ENCODE measurements around the gene ARID3B. TPM values are rescaled to one million over a fixed set of nuclear protein-coding genes. Genes with fewer than 3 reads are reported as not detected.
A peak's percentile ranks its signal among the peaks of the same experiment; 100 is the strongest.

Gene ARID3B
- total and polyA plus RNA-seq, 3 experiments from 2014 or later: 13.0 to 31.1 (median 30.1) TPM

GRCh38 chr15:74603026-74603788 lies 62.2 kb downstream of the ARID3B start:
- CTCF ChIA-PET: interaction anchor here (0.8 to 0.9 kb wide), 2 partner anchors 10 to 71 kb away, joined by 3 read pairs; no protein-coding TSS in a partner anchor
- POLR2A ChIA-PET: no interaction called here

GRCh38 chr15:74603789-74604705 lies 63.0 kb downstream of the ARID3B start:
- ChIA-PET POLR2A (no interaction called here), CTCF (interaction anchor here (0.8 kb wide), 1 partner anchor 72 kb away, joined by 3 read pairs; no protein-coding TSS in a partner anchor)
- H3K27ac ChIP-seq (ENCODE audit: low read depth, low read length): no peak overlapping the region
- H3K36me3 ChIP-seq (ENCODE audit: insufficient read depth, low read length): no peaks in the 10 kb centered on the region
- Mint-ChIP-seq H3K27me3 (no peaks in the 10 kb centered on the region), H3K27ac (no peak overlapping the region), H3K4me1 (peaks cover 6 to 7% (median 6%) of the 10 kb centered on the region in 3 donors), H3K36me3 (no peaks in the 10 kb centered on the region), H3K4me3 (no peak overlapping the region), H3K9me3 (no peaks in the 10 kb centered on the region)
- no peaks in the 10 kb centered on the region for H3K27me3 ChIP-seq (ENCODE audit: insufficient read depth, low read length, poor library complexity, severe bottlenecking)
- no peak for DNase-seq
- H3K9me3 ChIP-seq (ENCODE audit: low read length): no peaks in the 10 kb centered on the region
- peaks cover 8% of the 10 kb centered on the region for H3K4me1 ChIP-seq (ENCODE audit: insufficient read depth, low read length)
- H3K4me3 ChIP-seq (ENCODE audit: low read length): no peak overlapping the region

More at GRCh38 chr15:74603026-74603788, 62.2 kb downstream of the ARID3B start:
- Mint-ChIP-seq H3K9me3 (no peaks in the 10 kb centered on the region), H3K4me1 (peaks cover 14 to 16% (median 15%) of the 10 kb centered on the region in 3 donors), H3K4me3 (no peak overlapping the region), H3K27ac (no peak overlapping the region), H3K27me3 (no peaks in the 10 kb centered on the region), H3K36me3 (peaks cover 0 to 5% (median 0%) of the 10 kb centered on the region in 3 donors)
- Histone ChIP-seq H3K9me3 (ENCODE audit: low read length) (no peaks in the 10 kb centered on the region), H3K36me3 (ENCODE audit: insufficient read depth, low read length) (no peaks in the 10 kb centered on the region), H3K27ac (ENCODE audit: low read depth, low read length) (no peak overlapping the region), H3K4me1 (ENCODE audit: insufficient read depth, low read length) (peaks cover 15% of the 10 kb centered on the region), H3K27me3 (ENCODE audit: insufficient read depth, low read length, poor library complexity, severe bottlenecking) (no peaks in the 10 kb centered on the region), H3K4me3 (ENCODE audit: low read length) (no peak overlapping the region)
- DNase-seq: no peak

- H3K36me3 ChIP-seq (ENCODE audit: insufficient read depth, low read length): no peaks in the 10 kb centered on the region
- CTCF ChIA-PET: no interaction called here
- H3K27ac Mint-ChIP-seq: peak overlapping the region in 1 of 8 donors; percentile 85
- no peaks in the 10 kb centered on the region for H3K27me3 Mint-ChIP-seq
- H3K9me3 ChIP-seq (ENCODE audit: low read length): no peaks in the 10 kb centered on the region
- H3K4me1 ChIP-seq (ENCODE audit: insufficient read depth, low read length): no peaks in the 10 kb centered on the region
- no peak overlapping the region for H3K27ac ChIP-seq (ENCODE audit: low read depth, low read length)
- H3K4me3 Mint-ChIP-seq: no peak overlapping the region
- POLR2A ChIA-PET: no interaction called here
- no peak for DNase-seq
- H3K4me3 ChIP-seq (ENCODE audit: low read length): no peak overlapping the region
- H3K9me3 Mint-ChIP-seq: no peaks in the 10 kb centered on the region
- H3K4me1 Mint-ChIP-seq: no peaks in the 10 kb centered on the region
- H3K27me3 ChIP-seq (ENCODE audit: insufficient read depth, low read length, poor library complexity, severe bottlenecking): no peaks in the 10 kb centered on the region
- no peaks in the 10 kb centered on the region for H3K36me3 Mint-ChIP-seq
Measured at GRCh38 chr15:74604983-74605794, 64.2 kb downstream of the ARID3B start.

- ChIA-PET CTCF (no interaction called here), POLR2A (no interaction called here)
- no peaks in the 10 kb centered on the region for H3K36me3 Mint-ChIP-seq
- no peaks in the 10 kb centered on the region for H3K36me3 ChIP-seq (ENCODE audit: insufficient read depth, low read length)
- H3K9me3 ChIP-seq (ENCODE audit: low read length): no peaks in the 10 kb centered on the region
- no peak overlapping the region for H3K27ac ChIP-seq (ENCODE audit: low read depth, low read length)
- peak overlapping the region in 1 of 8 donors; percentile 85 for H3K27ac Mint-ChIP-seq
- no peak overlapping the region for H3K4me3 Mint-ChIP-seq
- no peaks in the 10 kb centered on the region for H3K4me1 Mint-ChIP-seq
- H3K27me3 ChIP-seq (ENCODE audit: insufficient read depth, low read length, poor library complexity, severe bottlenecking): no peaks in the 10 kb centered on the region
- H3K4me3 ChIP-seq (ENCODE audit: low read length): no peak overlapping the region
- H3K27me3 Mint-ChIP-seq: no peaks in the 10 kb centered on the region
- no peaks in the 10 kb centered on the region for H3K4me1 ChIP-seq (ENCODE audit: insufficient read depth, low read length)
- H3K9me3 Mint-ChIP-seq: no peaks in the 10 kb centered on the region
- no peak for DNase-seq
Measured at GRCh38 chr15:74605795-74606150, 64.8 kb downstream of the ARID3B start.

- no peak overlapping the region for H3K27ac ChIP-seq (ENCODE audit: low read depth, low read length)
- Mint-ChIP-seq H3K36me3 (no peaks in the 10 kb centered on the region), H3K9me3 (no peaks in the 10 kb centered on the region), H3K27me3 (no peaks in the 10 kb centered on the region), H3K4me1 (peaks cover 0 to 5% (median 0%) of the 10 kb centered on the region in 3 donors), H3K4me3 (no peak overlapping the region), H3K27ac (no peak overlapping the region)
- no peaks in the 10 kb centered on the region for H3K36me3 ChIP-seq (ENCODE audit: insufficient read depth, low read length)
- H3K9me3 ChIP-seq (ENCODE audit: low read length): no peaks in the 10 kb centered on the region
- H3K4me1 ChIP-seq (ENCODE audit: insufficient read depth, low read length): no peaks in the 10 kb centered on the region
- POLR2A ChIA-PET: interaction anchor here (1.3 kb wide), 1 partner anchor 51 kb away, joined by 4 read pairs; no protein-coding TSS in a partner anchor
- no peak for DNase-seq
- H3K4me3 ChIP-seq (ENCODE audit: low read length): no peak overlapping the region
- H3K27me3 ChIP-seq (ENCODE audit: insufficient read depth, low read length, poor library complexity, severe bottlenecking): no peaks in the 10 kb centered on the region
- CTCF ChIA-PET: no interaction called here
Measured at GRCh38 chr15:74608786-74609185, 67.8 kb downstream of the ARID3B start.

GRCh38 chr15:74609938-74610301 lies 68.9 kb downstream of the ARID3B start:
- Mint-ChIP-seq H3K4me1 (peaks cover 0 to 7% (median 0%) of the 10 kb centered on the region in 3 donors), H3K4me3 (no peak overlapping the region), H3K9me3 (no peaks in the 10 kb centered on the region), H3K27ac (no peak overlapping the region), H3K27me3 (no peaks in the 10 kb centered on the region), H3K36me3 (peaks cover 0 to 2% (median 0%) of the 10 kb centered on the region in 3 donors)
- Histone ChIP-seq H3K27ac (ENCODE audit: low read depth, low read length) (no peak overlapping the region), H3K27me3 (ENCODE audit: insufficient read depth, low read length, poor library complexity, severe bottlenecking) (no peaks in the 10 kb centered on the region), H3K4me1 (ENCODE audit: insufficient read depth, low read length) (no peaks in the 10 kb centered on the region), H3K4me3 (ENCODE audit: low read length) (no peak overlapping the region), H3K9me3 (ENCODE audit: low read length) (no peaks in the 10 kb centered on the region), H3K36me3 (ENCODE audit: insufficient read depth, low read length) (no peaks in the 10 kb centered on the region)
- no peak for DNase-seq
- ChIA-PET CTCF (no interaction called here), POLR2A (interaction anchor here (1.3 kb wide), 1 partner anchor 52 kb away, joined by 4 read pairs; no protein-coding TSS in a partner anchor)

GRCh38 chr15:74610302-74610951 lies 69.4 kb downstream of the ARID3B start:
- no peaks in the 10 kb centered on the region for H3K36me3 ChIP-seq (ENCODE audit: insufficient read depth, low read length)
- Mint-ChIP-seq H3K36me3 (peaks cover 0 to 4% (median 0%) of the 10 kb centered on the region in 3 donors), H3K4me3 (no peak overlapping the region), H3K27ac (no peak overlapping the region), H3K9me3 (no peaks in the 10 kb centered on the region), H3K4me1 (peaks cover 0 to 7% (median 0%) of the 10 kb centered on the region in 3 donors), H3K27me3 (no peaks in the 10 kb centered on the region)
- H3K27ac ChIP-seq (ENCODE audit: low read depth, low read length): no peak overlapping the region
- no peaks in the 10 kb centered on the region for H3K9me3 ChIP-seq (ENCODE audit: low read length)
- H3K27me3 ChIP-seq (ENCODE audit: insufficient read depth, low read length, poor library complexity, severe bottlenecking): no peaks in the 10 kb centered on the region
- H3K4me1 ChIP-seq (ENCODE audit: insufficient read depth, low read length): no peaks in the 10 kb centered on the region
- ChIA-PET POLR2A (no interaction called here), CTCF (interaction anchor here (1.0 kb wide), 1 partner anchor 189 kb away, joined by 3 read pairs; no protein-coding TSS in a partner anchor)
- no peak overlapping the region for H3K4me3 ChIP-seq (ENCODE audit: low read length)
- no peak for DNase-seq

Data from CD8-positive, alpha-beta memory T cell (primary cell).